SK-MEL-5 (cell line): ENCODE measurements around the gene ACTR2. TPM values are rescaled to one million over a fixed set of nuclear protein-coding genes. Genes with fewer than 3 reads are reported as not detected.
A peak's percentile ranks its signal among the peaks of the same experiment; 100 is the strongest.

ENCODE experiments used
- DNase-seq: peaks from one replicate; pipeline ENCODE4 v3.0.0-alpha.2; 2016; ENCODE audit warnings: low read depth, low spot score
- in situ Hi-C: cut with HindIII; loops from 2 replicates; pipeline ENCODE4 v1.10.0; 2016; ENCODE audit warnings: low sequenced_read_pairs, high pct_unique_total_duplicates, low pct_unique_long_range_greater_than_20kb
- total RNA-seq: library from RNA; depleted of rRNA; stranded (reverse); fragments of >200 nt; shearing (Covaris generic); gene quantifications from 2 replicates; pipeline ENCODE4 v1.2.3, GENCODE V29; 2014

Gene ACTR2
- total RNA-seq, 1 experiment from 2014 or later, result 74.8 TPM

- in situ Hi-C loops, result no loop called here
These were observed 39.4 kb downstream of the ACTR2 start for GRCh38 chr2:65267008-65267407.

GRCh38 chr2:65268957-65269356 lies 41.3 kb downstream of the ACTR2 start:
- in situ Hi-C loops, result no loop called here
- no peak for DNase-seq

More at GRCh38 chr2:65267008-65267407, 39.4 kb downstream of the ACTR2 start:
- DNase-seq, result no peak

- in situ Hi-C loops, result no loop called here
- DNase-seq, result no peak
These were observed 45.7 kb downstream of the ACTR2 start for GRCh38 chr2:65273344-65273743.

- DNase-seq, result no peak
These were observed 47.7 kb downstream of the ACTR2 start for GRCh38 chr2:65275141-65275915.

GRCh38 chr2:65276609-65277008 lies 49.0 kb downstream of the ACTR2 start:
- no peak for DNase-seq
- in situ Hi-C loops, result no loop called here

More at GRCh38 chr2:65275141-65275915, 47.7 kb downstream of the ACTR2 start:
- in situ Hi-C loops, result no loop called here

- in situ Hi-C loops, result no loop called here
- DNase-seq, result no peak
These were observed 49.5 kb downstream of the ACTR2 start for GRCh38 chr2:65277118-65277517.

- in situ Hi-C loops, result no loop called here
- no peak for DNase-seq
These were observed 50.3 kb downstream of the ACTR2 start for GRCh38 chr2:65277791-65278483.

- in situ Hi-C loops, result no loop called here
- peak; percentile 55 for DNase-seq
These were observed 50.9 kb downstream of the ACTR2 start for GRCh38 chr2:65278531-65278981.

- in situ Hi-C loops, result no loop called here
- DNase-seq, result no peak
These were observed 52.1 kb downstream of the ACTR2 start for GRCh38 chr2:65279756-65280155.

GRCh38 chr2:65281627-65282351 lies 54.2 kb downstream of the ACTR2 start:
- DNase-seq, result no peak
- in situ Hi-C loops, result no loop called here

- no peak for DNase-seq
- in situ Hi-C loops, result no loop called here
These were observed 54.9 kb downstream of the ACTR2 start for GRCh38 chr2:65282477-65283053.

GRCh38 chr2:65287364-65287763 lies 59.7 kb downstream of the ACTR2 start:
- in situ Hi-C loops, result no loop called here
- DNase-seq, result no peak

GRCh38 chr2:65291216-65292105 lies 63.8 kb downstream of the ACTR2 start:
- DNase-seq, result no peak
- in situ Hi-C loops, result no loop called here

- in situ Hi-C loops, result no loop called here
- DNase-seq, result no peak
These were observed 64.4 kb downstream of the ACTR2 start for GRCh38 chr2:65292106-65292400.

- in situ Hi-C loops, result no loop called here
- no peak for DNase-seq
These were observed 64.9 kb downstream of the ACTR2 start for GRCh38 chr2:65292461-65293011.

- DNase-seq, result no peak
- in situ Hi-C loops, result no loop called here
These were observed 65.7 kb downstream of the ACTR2 start for GRCh38 chr2:65293376-65293775.

GRCh38 chr2:65294136-65294535 lies 66.5 kb downstream of the ACTR2 start:
- in situ Hi-C loops, result no loop called here
- DNase-seq, result no peak
